IMR-90 (cell line): ENCODE measurements around the gene PAXX. TPM values are rescaled to one million over a fixed set of nuclear protein-coding genes. Genes with fewer than 3 reads are reported as not detected.
A peak's percentile ranks its signal among the peaks of the same experiment; 100 is the strongest.

Experiments used
- ATAC-seq: fragments of 200-7000 bp; cut with Tn5 transposase; 2 replicates; pipeline ENCODE4 v1.9.1; 2020; ENCODE audit warnings: low read depth, mild to moderate bottlenecking, moderate library complexity
- BruUV-seq: library from RNA; stranded (reverse); fragments of 400-500 nt; replicated peaks from 2 replicates; lab custom pipeline; 2021; lab: Mats Ljungman, UMichigan
- CTCF ChIA-PET: fragments of 300-600 bp; formaldehyde crosslinking; extraction: SDS; loops from one replicate; lab custom pipeline; 2021; ENCODE audit warnings: antibody characterized with exemption; lab: Yijun Ruan, JAX
- POLR2A ChIA-PET: fragments of 300-600 bp; sonication (Branson Sonifier 250); formaldehyde crosslinking; loops from one replicate; lab custom pipeline; 2022; ENCODE audit warnings: antibody characterized with exemption; ENCODE audit not compliant: unreplicated experiment; lab: Charles Lee
- DNase-seq: peaks from one replicate; pipeline ENCODE4 v3.0.0; 2013
- H2AFZ ChIP-seq: replicated peaks from 2 replicates; pipeline ENCODE3; 2013; ENCODE audit warnings: low read length, mild to moderate bottlenecking; ENCODE audit not compliant: poor library complexity
- H2AK5ac ChIP-seq: 2 replicates; pipeline ENCODE4 v1.6.1; 2013; ENCODE audit warnings: low read depth, low read length, inconsistent platforms
- H2AK9ac ChIP-seq: replicated peaks from 2 replicates; pipeline ENCODE3; 2013; ENCODE audit warnings: mild to moderate bottlenecking, low read depth, low read length, moderate library complexity; ENCODE audit not compliant: poor library complexity
- H2BK120ac ChIP-seq: 2 replicates; pipeline ENCODE4 v1.6.1; 2013; ENCODE audit warnings: low read depth, low read length, inconsistent platforms
- H2BK15ac ChIP-seq: 3 replicates; pipeline ENCODE4 v1.6.1; 2013; ENCODE audit warnings: low read depth, low read length, inconsistent platforms
- H2BK20ac ChIP-seq: 2 replicates; pipeline ENCODE4 v1.6.1; 2013; ENCODE audit warnings: low read depth, mild to moderate bottlenecking, inconsistent platforms, low read length, moderate library complexity
- H2BK5ac ChIP-seq: 2 replicates; pipeline ENCODE4 v1.6.1; 2013; ENCODE audit warnings: mild to moderate bottlenecking, low read depth, low read length, inconsistent platforms; ENCODE audit not compliant: poor library complexity, severe bottlenecking
- H3K14ac ChIP-seq: replicated peaks from 2 replicates; pipeline ENCODE4 v1.6.1; 2013; ENCODE audit warnings: low read depth, low read length, inconsistent platforms
- H3K18ac ChIP-seq: 2 replicates; pipeline ENCODE4 v1.6.1; 2013; ENCODE audit warnings: low read depth, low read length, control low read depth
- H3K23ac ChIP-seq: 2 replicates; pipeline ENCODE4 v1.6.1; 2013; ENCODE audit warnings: low read depth, low read length, inconsistent platforms
- H3K27ac ChIP-seq: 2 replicates; pipeline ENCODE4 v1.5.1; 2013; ENCODE audit warnings: mild to moderate bottlenecking, control low read depth, low read length; ENCODE audit not compliant: insufficient read depth
- H3K27me3 ChIP-seq: 2 replicates; pipeline ENCODE4 v1.6.1; 2013; ENCODE audit warnings: low read length; ENCODE audit not compliant: control insufficient read depth, insufficient read depth
- H3K36me3 ChIP-seq: 2 replicates; pipeline ENCODE4 v1.6.1; 2013; ENCODE audit warnings: low read length, mixed read lengths; ENCODE audit not compliant: control insufficient read depth, insufficient read depth
- H3K4ac ChIP-seq: 2 replicates; pipeline ENCODE4 v1.6.1; 2013; ENCODE audit warnings: low read depth, low read length, inconsistent platforms
- H3K4me1 ChIP-seq: 2 replicates; pipeline ENCODE4 v1.6.1; 2013; ENCODE audit warnings: low read length, mixed read lengths; ENCODE audit not compliant: control insufficient read depth, insufficient read depth
- H3K4me2 ChIP-seq: 2 replicates; pipeline ENCODE4 v1.6.1; 2013; ENCODE audit warnings: low read depth, mild to moderate bottlenecking, control low read depth, low read length, moderate library complexity
- H3K4me3 ChIP-seq: 2 replicates; pipeline ENCODE4 v1.5.1; 2013; ENCODE audit warnings: low read depth, mild to moderate bottlenecking, control low read depth, low read length, moderate library complexity; ENCODE audit not compliant: insufficient read depth
- H3K56ac ChIP-seq: 2 replicates; pipeline ENCODE4 v1.6.1; 2013; ENCODE audit warnings: low read length, inconsistent platforms; ENCODE audit not compliant: insufficient read depth; ENCODE audit errors: extremely low read depth
- H3K79me1 ChIP-seq, 2 experiments: 2 replicates each; pipeline ENCODE4 v1.6.1; 2013; ENCODE audit warnings: low read length in 2 of 2, inconsistent platforms in 1 of 2, low read depth in 1 of 2
- H3K9ac ChIP-seq: 2 replicates; pipeline ENCODE4 v1.6.1; 2013; ENCODE audit warnings: low read depth, low read length, control low read depth
- H3K9me1 ChIP-seq: 2 replicates; pipeline ENCODE4 v1.6.1; 2013; ENCODE audit warnings: low read length, inconsistent platforms; ENCODE audit not compliant: insufficient read depth
- H3K9me3 ChIP-seq: 2 replicates; pipeline ENCODE4 v1.6.1; 2013; ENCODE audit warnings: low read length; ENCODE audit not compliant: control insufficient read depth, insufficient read depth
- H4K20me1 ChIP-seq: 2 replicates; pipeline ENCODE4 v1.6.1; 2013; ENCODE audit warnings: low read length, inconsistent platforms; ENCODE audit not compliant: insufficient read depth
- H4K5ac ChIP-seq: 2 replicates; pipeline ENCODE4 v1.6.1; 2013; ENCODE audit warnings: mild to moderate bottlenecking, low read depth, low read length, control low read depth
- H4K8ac ChIP-seq, 2 experiments: 2 replicates each; pipeline ENCODE4 v1.6.1; 2013; ENCODE audit warnings: low read depth in 2 of 2, low read length in 2 of 2, control low read depth in 1 of 2, inconsistent platforms in 1 of 2
- H4K91ac ChIP-seq: 2 replicates; pipeline ENCODE4 v1.6.1; 2013; ENCODE audit warnings: low read depth, low read length, inconsistent platforms; ENCODE audit not compliant: insufficient read depth
- BHLHE40 ChIP-seq: fragments of 150-350 bp; IDR thresholded peaks from 2 replicates; pipeline ENCODE4 v1.6.1; 2016; ENCODE audit warnings: mild to moderate bottlenecking, low read depth, low read length
- CEBPB ChIP-seq: IDR thresholded peaks from 2 replicates; pipeline ENCODE4 v1.6.1; 2012; ENCODE audit warnings: low read depth, low read length, improper control_type of control experiment
- CHD1 ChIP-seq: IDR thresholded peaks from 2 replicates; pipeline ENCODE4 v1.6.1; 2012; ENCODE audit warnings: low read depth, low read length, improper control_type of control experiment
- MAFK ChIP-seq: IDR thresholded peaks from 2 replicates; pipeline ENCODE4 v1.6.1; 2012; ENCODE audit warnings: low read depth, low read length, improper control_type of control experiment
- MAZ ChIP-seq: IDR thresholded peaks from 2 replicates; pipeline ENCODE4 v1.6.1; 2012; ENCODE audit warnings: low read depth, mild to moderate bottlenecking, low read length, improper control_type of control experiment, moderate library complexity, borderline replicate concordance
- RAD21 ChIP-seq: IDR thresholded peaks from 2 replicates; pipeline ENCODE4 v1.6.1; 2012; ENCODE audit warnings: low read length, improper control_type of control experiment
- RCOR1 ChIP-seq: IDR thresholded peaks from 2 replicates; pipeline ENCODE4 v1.6.1; 2012; ENCODE audit warnings: mild to moderate bottlenecking, low read length, improper control_type of control experiment; ENCODE audit not compliant: insufficient replicate concordance
- WGBS, 2 experiments: methylation state at CpG; one replicate each; pipeline versions ENCODE4 v1.1.5 to v1.1.7; 2013; ENCODE audit warnings: missing lambda C conversion rate in 2 of 2; ENCODE audit not compliant: insufficient read length in 1 of 2; ENCODE audit errors: extremely low coverage in 2 of 2; 5-methylcytosine and 5-hydroxymethylcytosine counted together
- dilution Hi-C: fragments of 300-500 bp; cut with HindIII; formaldehyde crosslinking; loops from one replicate; pipeline ENCODE4 v1.14.3; 2018; ENCODE audit warnings: low sequenced_read_pairs; ENCODE audit not compliant: unreplicated experiment
- in situ Hi-C: fragments of 300-500 bp; cut with MboI; formaldehyde crosslinking; loops from 3 replicates; pipeline ENCODE4 v1.14.3; 2019; ENCODE audit warnings: low sequenced_read_pairs, inconsistent platforms, mixed read lengths
- intact Hi-C: fragments of 100-400 bp; cut with micrococcal nuclease; formaldehyde crosslinking; loops from 2 replicates; pipeline ENCODE4 v1.10.0; 2022
- polyA plus RNA-seq, 3 experiments: library from polyadenylated mRNA; depleted of rRNA; stranded (reverse); fragments of >200 nt; gene quantifications; 2 replicates each; pipeline ENCODE4 v1.2.3, GENCODE V29; 2012; ENCODE audit warnings: low replicate concordance in 1 of 3
- total RNA-seq: library from RNA; depleted of rRNA; stranded (reverse); fragments of >200 nt; gene quantifications from 2 replicates; pipeline ENCODE4 v1.2.3, GENCODE V29; 2012
- TF ChIP-seq, protein P1 (sequence below): conservative IDR thresholded peaks from 2 replicates; pipeline ENCODE4 v1.5.1; 2012; ENCODE audit warnings: mild to moderate bottlenecking, low read depth, low read length, improper control_type of control experiment
- TF ChIP-seq, protein P2 (sequence below): fragments of 150-350 bp; IDR thresholded peaks from 2 replicates; pipeline ENCODE4 v1.6.1; 2017; ENCODE audit warnings: mild to moderate bottlenecking, antibody characterized with exemption, low read length, low read depth
- TF ChIP-seq, protein P3 (sequence below): fragments of 150-350 bp; IDR thresholded peaks from 2 replicates; pipeline ENCODE4 v1.6.1; 2016; ENCODE audit warnings: low read depth, mild to moderate bottlenecking, low read length, moderate library complexity, borderline replicate concordance

The PAXX gene
- total and polyA plus RNA-seq, 2 of the 4 experiments (the other 2 are of a cell fraction) = 5.7 to 24.6 TPM

DNA sequence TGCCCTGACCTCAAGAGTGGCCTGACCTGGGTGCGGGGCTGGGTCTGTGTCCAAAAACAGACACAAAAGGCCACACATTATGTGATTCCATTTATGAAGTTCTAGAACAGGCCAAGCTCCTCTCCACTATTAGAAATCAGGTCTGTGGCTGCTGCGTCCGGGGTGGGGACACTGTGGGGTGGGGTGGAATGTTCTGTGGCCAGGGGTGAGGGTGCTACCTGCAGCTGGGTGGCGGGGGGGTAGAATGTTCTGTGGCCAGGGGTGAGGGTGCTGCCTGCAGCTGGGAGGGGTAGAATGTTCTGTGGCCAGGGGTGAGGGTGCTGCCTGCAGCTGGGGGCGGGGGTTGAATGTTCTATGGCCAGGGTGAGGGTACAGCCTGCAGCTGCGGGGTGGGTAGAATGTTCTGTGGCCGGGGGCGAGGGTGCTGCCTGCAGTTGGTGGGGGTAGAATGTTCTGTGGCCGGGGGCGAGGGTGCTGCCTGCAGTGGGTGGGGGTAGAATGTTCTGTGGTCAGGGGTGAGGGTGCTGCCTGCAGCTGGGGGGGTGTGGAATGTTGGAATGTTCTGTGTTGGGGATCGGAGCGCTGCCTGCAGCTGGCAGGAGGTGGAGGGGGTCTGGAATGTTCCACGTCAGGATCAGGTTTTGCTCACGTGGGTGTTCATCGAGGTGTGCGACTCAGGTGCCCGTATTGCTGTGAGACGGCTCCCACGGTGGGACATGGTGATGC is 31.8 kb upstream of the PAXX start:
- Histone ChIP-seq H2BK120ac (no peak overlapping the region), H3K4me3 (no peak overlapping the region), H3K18ac (no peak overlapping the region), H3K56ac (no peak overlapping the region), H4K8ac (no peak overlapping the region), H2AK9ac (peak overlapping the region; percentile 13), H2BK15ac (no peak overlapping the region), H3K9me1 (peaks cover 2% of the 10 kb centered on the region; the same call in 1 of the 2 replicates), H2AK5ac (no peak overlapping the region), H3K4me2 (no peak overlapping the region), H3K4ac (no peak overlapping the region), H4K91ac (no peak overlapping the region), H3K79me1 (no peaks in the 10 kb centered on the region), H3K36me3 (no peaks in the 10 kb centered on the region), H2BK5ac (no peak overlapping the region), H3K9ac (no peak overlapping the region), H3K4me1 (no peaks in the 10 kb centered on the region), H2AFZ (no peak overlapping the region), H3K27me3 (peaks cover 22% of the 10 kb centered on the region), H3K27ac (no peak overlapping the region), H4K5ac (no peak overlapping the region), H4K20me1 (no peaks in the 10 kb centered on the region), H3K23ac (no peak overlapping the region), H2BK20ac (no peak overlapping the region), H3K9me3 (peaks cover 3% of the 10 kb centered on the region), H3K14ac (no peak overlapping the region)
- intact Hi-C loops (no loop called here), in situ Hi-C loops (no loop called here), dilution Hi-C loops (no loop called here)
- no peak for ATAC-seq
- DNase-seq = no peak
- POLR2A ChIA-PET = no interaction called here
- 66% methylated on average over 8 of the region's 19 CpGs; no CpG with 5 or more reads in 1 of the 2 experiments for WGBS, 2 experiments
- CTCF ChIA-PET = interaction anchor here (1.0 kb wide), 1 partner anchor 13 kb away, joined by 4 read pairs; no protein-coding TSS in a partner anchor
- TF ChIP-seq, protein P1, sequence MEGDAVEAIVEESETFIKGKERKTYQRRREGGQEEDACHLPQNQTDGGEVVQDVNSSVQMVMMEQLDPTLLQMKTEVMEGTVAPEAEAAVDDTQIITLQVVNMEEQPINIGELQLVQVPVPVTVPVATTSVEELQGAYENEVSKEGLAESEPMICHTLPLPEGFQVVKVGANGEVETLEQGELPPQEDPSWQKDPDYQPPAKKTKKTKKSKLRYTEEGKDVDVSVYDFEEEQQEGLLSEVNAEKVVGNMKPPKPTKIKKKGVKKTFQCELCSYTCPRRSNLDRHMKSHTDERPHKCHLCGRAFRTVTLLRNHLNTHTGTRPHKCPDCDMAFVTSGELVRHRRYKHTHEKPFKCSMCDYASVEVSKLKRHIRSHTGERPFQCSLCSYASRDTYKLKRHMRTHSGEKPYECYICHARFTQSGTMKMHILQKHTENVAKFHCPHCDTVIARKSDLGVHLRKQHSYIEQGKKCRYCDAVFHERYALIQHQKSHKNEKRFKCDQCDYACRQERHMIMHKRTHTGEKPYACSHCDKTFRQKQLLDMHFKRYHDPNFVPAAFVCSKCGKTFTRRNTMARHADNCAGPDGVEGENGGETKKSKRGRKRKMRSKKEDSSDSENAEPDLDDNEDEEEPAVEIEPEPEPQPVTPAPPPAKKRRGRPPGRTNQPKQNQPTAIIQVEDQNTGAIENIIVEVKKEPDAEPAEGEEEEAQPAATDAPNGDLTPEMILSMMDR = no peak
- TF ChIP-seq MAFK = no peak
- no peak for TF ChIP-seq CHD1
- TF ChIP-seq RCOR1 = no peak
- TF ChIP-seq CEBPB = no peak
- no peak for TF ChIP-seq BHLHE40
- TF ChIP-seq, protein P2, sequence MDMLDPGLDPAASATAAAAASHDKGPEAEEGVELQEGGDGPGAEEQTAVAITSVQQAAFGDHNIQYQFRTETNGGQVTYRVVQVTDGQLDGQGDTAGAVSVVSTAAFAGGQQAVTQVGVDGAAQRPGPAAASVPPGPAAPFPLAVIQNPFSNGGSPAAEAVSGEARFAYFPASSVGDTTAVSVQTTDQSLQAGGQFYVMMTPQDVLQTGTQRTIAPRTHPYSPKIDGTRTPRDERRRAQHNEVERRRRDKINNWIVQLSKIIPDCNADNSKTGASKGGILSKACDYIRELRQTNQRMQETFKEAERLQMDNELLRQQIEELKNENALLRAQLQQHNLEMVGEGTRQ = no peak
- TF ChIP-seq MAZ = no peak
- TF ChIP-seq, protein P3, sequence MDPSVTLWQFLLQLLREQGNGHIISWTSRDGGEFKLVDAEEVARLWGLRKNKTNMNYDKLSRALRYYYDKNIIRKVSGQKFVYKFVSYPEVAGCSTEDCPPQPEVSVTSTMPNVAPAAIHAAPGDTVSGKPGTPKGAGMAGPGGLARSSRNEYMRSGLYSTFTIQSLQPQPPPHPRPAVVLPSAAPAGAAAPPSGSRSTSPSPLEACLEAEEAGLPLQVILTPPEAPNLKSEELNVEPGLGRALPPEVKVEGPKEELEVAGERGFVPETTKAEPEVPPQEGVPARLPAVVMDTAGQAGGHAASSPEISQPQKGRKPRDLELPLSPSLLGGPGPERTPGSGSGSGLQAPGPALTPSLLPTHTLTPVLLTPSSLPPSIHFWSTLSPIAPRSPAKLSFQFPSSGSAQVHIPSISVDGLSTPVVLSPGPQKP = no peak
- no peak for TF ChIP-seq RAD21
- no TSS peak for BruUV-seq
